HS-5 (cell line): Measurements from ENCODE around the gene KIF26B.

Experiments
- DNase-seq: peaks from one replicate; pipeline ENCODE4 v3.0.0-alpha.2; 2012; ENCODE audit warnings: low read depth

KIF26B gene

GRCh38 chr1:245172829-245173228 is 18.0 kb downstream of the KIF26B start:
- DNase-seq, result no peak

DNA sequence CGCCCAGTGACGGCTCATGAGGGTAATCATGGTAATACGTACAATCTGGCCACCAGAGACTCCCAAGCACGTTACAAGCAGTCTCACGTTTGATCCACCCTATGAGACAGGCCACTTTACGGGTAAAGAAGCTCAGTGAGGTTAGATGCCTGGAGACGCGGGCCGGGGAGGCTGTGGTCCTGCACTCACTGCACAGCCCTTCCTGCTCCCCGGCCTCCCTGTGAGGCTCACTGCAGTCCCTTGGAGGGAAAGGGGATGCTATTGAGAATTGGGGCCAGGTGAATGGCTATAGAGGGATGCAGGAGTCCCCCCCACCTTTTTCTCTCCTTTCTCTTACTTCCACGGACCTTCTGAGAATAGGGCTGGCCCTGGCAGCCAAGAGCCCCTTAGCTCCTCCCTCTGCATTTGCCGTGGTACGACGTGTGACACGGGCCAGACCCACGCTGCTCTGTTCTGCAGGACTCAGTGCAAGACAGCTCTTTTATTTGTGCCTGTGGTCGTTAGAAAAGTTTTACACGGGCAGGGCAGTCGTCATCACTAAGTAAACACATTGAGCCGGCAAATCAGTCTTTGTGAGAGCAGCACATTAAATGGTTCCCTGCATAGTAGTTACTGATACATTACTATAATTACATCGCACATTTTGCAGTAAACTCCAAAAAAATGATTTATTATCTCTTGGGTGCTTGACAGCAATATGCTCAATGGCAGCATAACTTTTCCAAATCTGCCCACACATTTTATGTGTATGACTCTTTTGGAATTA is 18.8 kb downstream of the KIF26B start:
- no peak for DNase-seq

GRCh38 chr1:245177071-245177900 is 22.5 kb downstream of the KIF26B start:
- DNase-seq, result no peak

DNA sequence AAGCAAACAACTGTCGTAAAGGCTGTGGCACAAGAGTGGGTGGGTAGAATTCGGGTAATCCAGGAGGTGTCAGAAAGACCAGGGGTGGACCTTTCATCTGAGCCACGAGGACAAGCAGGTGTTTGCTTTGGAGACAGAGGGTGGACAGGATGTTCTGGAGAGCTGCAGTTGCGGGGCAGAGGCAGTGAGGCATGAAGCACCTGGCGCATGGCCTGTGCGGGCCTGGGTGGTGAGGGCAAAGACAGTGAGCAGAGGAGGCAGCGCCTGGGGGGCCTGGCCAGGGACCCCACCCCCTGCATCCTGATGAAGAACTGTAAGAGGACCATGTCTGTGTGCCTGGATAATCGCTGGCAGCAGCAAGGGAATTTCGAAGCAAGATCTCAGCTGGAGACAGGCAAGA is 24.9 kb downstream of the KIF26B start:
- DNase-seq, result no peak

GRCh38 chr1:245180496-245181157 is 25.8 kb downstream of the KIF26B start:
- DNase-seq, result no peak

- no peak for DNase-seq
Observed at GRCh38 chr1:245181158-245181517, 26.4 kb downstream of the KIF26B start.

- no peak for DNase-seq
Observed at GRCh38 chr1:245182028-245182427, 27.2 kb downstream of the KIF26B start.

- no peak for DNase-seq
Observed at GRCh38 chr1:245183429-245183828, 28.6 kb downstream of the KIF26B start.

DNA sequence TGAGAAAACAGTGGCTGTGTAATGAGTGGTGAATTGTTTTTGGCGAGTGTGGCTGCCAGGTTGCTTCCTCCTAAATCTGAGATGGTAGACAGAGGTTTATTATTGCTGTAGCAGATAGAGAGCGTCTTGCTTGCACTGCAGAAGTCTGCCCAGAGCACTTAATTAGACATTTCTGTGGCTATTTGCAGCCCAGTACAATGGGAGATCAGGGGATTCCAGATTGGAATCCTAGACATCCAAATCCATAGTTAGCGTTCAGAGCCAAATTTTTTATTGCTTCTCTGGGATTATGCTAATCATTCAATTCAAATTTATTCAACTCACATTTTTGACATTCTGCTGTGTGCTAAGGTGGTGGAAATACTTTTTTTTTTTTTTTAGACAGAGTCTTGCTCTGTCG is 30.0 kb downstream of the KIF26B start:
- DNase-seq, result no peak

GRCh38 chr1:245188403-245188802 is 33.6 kb downstream of the KIF26B start:
- DNase-seq, result no peak

GRCh38 chr1:245195398-245195797 is 40.6 kb downstream of the KIF26B start:
- DNase-seq, result no peak

DNA sequence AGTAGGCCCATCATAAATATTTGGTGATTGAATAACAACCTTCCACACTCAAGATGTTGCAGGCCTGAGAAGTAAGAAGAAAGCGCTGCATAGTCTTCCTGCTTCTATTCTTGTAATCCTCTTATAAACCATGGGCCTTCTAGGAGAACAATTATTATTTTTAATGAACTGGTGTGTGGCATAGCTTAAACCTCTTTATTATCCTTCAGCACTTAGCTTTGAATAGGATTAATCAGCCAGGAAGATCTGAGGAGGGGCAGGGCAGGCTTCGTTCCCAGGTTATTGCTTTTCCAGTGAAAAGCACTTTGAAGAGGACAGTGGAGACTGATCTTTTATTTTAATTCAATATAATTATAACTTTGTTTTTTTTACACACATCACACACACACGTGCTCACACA is 42.3 kb downstream of the KIF26B start:
- DNase-seq, result no peak

- DNase-seq, result no peak
Observed at GRCh38 chr1:245197911-245198379, 43.2 kb downstream of the KIF26B start.

DNA sequence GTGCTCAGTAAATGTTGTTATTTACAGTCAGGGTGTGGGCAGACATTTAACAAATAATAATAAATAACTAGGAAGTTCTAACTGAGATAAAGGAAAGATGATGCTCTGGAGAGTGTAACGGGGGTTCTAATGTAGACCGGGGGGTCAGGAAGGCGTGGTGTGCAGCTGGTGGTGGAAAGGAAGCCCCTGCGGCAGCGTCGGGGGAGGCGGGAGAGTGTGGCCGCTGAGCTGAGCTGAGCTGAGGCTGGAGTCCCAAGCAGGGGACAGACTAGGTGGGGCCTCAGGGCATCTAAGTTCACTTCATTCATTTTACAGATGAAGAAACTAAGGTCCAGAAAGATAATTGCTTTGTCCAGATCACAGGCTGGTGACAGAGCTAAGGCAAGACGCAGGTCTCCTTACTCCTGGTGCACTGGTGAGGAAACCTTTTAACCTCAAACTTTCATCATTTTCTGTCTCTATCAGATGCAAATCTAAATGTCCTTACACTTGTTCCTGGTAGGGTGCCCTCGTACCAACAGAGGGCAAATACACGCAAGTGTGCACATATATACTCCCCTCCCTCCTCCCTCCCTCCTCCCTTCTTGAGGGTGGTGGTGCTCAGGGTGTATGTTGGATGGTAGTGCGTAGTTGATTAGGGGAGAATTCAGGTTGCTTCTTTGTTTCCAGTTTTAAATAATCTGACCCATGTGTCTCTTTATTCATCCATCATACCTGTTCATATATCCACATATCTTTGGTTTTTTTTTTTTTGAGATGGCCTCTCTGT is 44.1 kb downstream of the KIF26B start:
- no peak for DNase-seq

GRCh38 chr1:245200146-245200545 is 45.4 kb downstream of the KIF26B start:
- no peak for DNase-seq

- DNase-seq, result no peak
Observed at GRCh38 chr1:245201201-245201600, 46.4 kb downstream of the KIF26B start.

- no peak for DNase-seq
Observed at GRCh38 chr1:245201827-245202226, 47.0 kb downstream of the KIF26B start.

DNA sequence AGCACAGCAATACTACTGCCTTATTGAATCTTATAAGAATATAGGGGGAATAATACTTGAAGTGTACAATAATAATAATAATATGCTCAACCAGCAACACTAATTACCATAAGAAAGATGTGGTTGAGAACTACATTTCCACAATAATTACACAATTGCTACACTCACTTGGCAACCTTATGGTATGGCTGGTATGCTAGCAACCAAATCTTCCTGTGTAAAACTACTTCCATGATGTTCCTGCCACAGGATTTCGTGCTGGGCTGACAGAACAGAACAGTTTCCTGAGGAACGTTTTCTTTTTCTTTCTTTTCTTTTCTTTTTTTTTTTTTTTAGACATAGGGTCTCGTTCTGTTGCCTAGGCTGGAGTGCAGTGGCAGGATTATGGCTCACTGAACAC is 50.6 kb downstream of the KIF26B start:
- DNase-seq, result no peak

GRCh38 chr1:245205864-245206263 is 51.1 kb downstream of the KIF26B start:
- DNase-seq, result no peak

DNA sequence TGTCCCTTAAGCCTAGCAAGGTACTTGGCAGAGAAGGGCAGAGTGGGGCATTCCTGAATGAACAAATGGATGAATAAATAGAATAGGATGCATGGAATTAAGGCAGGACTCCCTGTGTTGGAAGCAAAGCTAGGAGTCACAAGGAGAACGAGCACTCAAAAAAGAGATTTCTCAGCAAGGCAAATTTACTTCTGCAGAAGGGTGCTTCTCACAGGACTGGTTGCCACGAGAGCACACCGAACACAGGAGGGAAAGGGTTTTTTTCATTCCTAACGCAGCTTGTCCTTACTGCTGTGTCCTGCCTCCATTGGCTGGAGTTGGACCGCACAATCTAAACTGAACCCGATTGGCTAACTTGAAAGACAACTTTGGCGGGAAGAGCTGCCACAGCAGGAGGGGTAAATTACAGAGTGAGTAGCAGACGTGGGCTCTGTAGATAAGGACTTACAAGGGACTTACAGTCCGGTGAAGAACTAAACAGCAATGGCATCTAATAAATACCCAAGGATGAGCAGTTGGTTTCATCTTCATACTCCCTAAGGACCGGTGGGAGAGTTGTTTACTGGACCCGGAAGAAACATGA is 52.4 kb downstream of the KIF26B start:
- DNase-seq, result no peak

DNA sequence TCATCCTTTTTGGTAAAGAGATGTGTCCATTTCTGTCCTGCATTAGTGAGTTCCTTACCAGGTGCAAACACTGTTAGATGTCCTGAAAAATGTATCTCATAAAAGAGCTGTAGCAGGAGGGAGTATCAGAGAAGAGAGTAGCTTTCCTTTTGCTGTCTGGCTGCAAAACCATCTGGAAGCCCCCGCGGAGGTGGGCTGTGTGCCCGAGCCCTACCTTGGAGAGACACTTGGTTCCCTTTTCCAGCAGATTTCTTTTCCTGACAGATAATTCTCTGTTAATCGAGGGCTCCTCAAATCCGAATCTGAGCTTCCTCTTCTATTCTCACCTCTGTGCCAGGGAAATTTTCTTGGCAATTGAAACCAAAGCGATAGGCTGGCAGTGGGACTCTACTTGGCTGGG is 53.0 kb downstream of the KIF26B start:
- DNase-seq, result no peak
